Measurements from ENCODE around the gene BANF1.

BANF1 gene, protein sequence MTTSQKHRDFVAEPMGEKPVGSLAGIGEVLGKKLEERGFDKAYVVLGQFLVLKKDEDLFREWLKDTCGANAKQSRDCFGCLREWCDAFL

GRCh38 chr11:66001942-66002647 is at the start of gene BANF1, which contains the start of gene EIF1AD:
Gene BANF1 (plus strand): TSS chr11:66002503. CDS start chr11:66003251, 748 bp downstream.
Gene EIF1AD (minus strand): TSS chr11:66002157. CDS start chr11:66000389, 1,768 bp downstream.
- FAIRE-seq, result no peak

DNA sequence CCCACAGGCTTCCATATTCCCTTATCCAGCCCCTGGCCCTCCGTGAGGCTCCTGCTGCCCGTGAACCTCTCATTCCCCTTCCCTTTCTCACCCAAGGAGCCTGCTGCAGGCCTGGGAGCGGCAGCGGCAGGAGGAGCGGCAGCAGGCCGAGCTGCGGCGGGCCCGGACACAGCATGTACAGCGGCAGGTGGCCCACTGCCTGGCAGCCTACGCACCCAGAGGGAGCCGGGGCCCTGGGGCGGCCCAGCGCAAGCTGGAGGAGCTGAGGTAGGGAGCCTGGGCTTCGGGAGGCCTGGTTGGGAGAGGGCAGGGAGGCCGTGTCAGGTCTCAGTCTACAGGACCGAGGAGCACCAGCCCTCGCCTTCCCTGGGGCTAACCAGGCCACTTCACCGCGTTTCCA is 48.8 kb upstream of the BANF1 start:
- FAIRE-seq, result no peak

DNA sequence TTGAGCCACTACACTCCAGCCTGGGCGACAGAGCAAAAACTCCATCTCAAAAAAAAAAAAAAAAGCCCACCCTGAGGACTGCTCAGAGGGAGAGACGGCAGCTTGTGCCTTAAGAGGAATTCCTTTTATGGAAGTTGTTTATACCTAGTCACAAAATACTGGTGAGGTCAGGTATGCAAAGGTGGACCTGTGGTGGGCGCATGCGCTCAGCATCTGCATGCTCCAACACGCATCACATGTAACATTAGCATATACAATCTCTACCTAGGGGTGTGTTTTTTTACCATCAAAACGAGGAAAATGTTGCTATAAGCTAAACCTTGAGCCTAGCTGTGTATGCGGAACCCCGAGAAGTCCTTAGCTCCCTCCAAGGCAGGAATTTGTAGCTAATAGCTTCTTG is 47.5 kb upstream of the BANF1 start:
- no peak for FAIRE-seq

DNA sequence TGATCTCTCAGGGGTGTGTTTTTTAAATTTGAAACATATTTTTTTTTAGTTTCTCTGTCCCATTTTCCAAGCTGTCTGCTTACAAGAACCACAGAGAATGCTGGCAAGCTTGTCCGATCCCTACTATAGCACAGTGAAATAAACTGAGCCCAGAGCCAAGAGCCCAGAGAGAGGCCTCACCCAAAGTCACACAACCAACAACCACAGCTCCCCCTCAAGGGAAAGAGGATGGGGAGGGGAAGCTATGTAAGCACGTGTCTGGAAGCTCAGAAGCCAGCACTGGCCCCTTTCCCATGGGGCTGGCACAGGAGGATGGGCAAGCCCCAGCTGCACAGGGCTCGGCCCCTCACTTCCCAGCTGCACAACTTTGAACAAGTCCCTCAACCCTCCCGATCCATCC is 44.0 kb upstream of the BANF1 start:
- FAIRE-seq, result no peak

- no peak for FAIRE-seq
Measured at GRCh38 chr11:65958774-65959420, 43.4 kb upstream of the BANF1 start.

GRCh38 chr11:65960824-65961266 is 41.5 kb upstream of the BANF1 start:
- FAIRE-seq, result no peak

DNA sequence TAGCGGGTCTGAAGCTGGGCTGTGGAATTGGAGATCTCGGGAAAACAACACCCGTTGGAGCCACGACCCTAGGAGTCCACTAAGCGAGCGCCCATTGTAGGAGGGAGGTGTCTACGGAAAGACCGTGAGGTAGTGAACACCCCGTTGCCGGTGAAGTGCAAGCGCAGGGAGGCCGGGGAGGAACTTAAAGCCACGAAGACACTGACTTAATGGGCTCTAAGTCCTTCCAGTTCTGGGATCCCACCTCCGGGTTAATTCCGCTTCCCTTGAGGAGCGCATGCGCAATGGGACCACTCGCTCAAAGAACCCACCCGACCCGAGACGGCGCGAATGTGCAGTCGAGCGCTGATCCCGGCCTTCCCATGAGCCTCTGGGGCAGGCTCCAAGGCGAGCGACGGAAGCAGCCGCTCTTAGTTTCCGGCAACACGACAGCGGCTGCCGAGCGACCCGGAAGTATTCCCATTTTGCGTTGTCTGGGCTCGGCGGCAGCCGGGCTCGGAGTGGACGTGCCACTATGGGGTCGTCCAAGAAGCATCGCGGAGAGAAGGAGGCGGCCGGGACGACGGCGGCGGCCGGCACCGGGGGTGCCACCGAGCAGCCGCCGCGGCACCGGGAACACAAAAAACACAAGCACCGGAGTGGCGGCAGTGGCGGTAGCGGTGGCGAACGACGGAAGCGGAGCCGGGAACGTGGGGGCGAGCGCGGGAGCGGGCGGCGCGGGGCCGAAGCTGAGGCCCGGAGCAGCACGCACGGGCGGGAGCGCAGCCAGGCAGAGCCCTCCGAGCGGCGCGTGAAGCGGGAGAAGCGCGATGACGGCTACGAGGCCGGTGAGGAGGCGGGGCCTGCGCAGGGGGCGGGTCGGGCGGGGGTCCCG is 40.8 kb upstream of the BANF1 start, which contains the start of gene SART1:
TSS of gene SART1 (plus strand) at position 468 of the 874 bp plus-strand sequence. CDS start at position 515, 47 bp downstream.
- peak; percentile 90 for FAIRE-seq

GRCh38 chr11:65962141-65962564 is 40.1 kb upstream of the BANF1 start:
- no peak for FAIRE-seq

- no peak for FAIRE-seq
Measured at GRCh38 chr11:65964906-65965305, 37.4 kb upstream of the BANF1 start.

DNA sequence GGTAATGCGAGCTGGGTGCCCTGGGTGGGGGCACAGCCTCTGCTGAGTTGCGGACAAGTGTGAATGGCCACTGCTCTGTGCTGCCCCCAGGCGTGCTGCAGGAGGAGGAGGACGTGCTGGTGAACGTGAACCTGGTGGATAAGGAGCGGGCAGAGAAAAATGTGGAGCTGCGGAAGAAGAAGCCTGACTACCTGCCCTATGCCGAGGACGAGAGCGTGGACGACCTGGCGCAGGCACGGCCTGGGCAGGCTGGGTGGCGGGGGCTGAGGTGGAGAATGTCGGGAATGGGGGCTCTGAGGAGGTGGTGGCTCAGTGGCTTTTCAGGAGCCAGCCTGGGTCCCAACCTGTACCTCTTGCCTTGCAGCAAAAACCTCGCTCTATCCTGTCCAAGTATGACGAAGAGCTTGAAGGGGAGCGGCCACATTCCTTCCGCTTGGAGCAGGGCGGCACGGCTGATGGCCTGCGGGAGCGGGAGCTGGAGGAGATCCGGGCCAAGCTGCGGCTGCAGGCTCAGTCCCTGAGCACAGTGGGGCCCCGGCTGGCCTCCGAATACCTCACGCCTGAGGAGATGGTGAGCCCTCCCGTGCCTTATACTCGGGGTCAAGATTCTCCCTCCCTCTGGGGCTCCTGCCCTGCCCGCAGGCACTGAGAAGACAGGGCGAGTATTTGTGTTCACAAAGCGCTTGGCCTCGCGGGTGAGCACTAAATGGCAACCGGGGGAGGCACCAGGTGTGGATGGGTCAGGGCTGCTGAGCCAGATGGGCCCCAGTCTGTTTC is 36.1 kb upstream of the BANF1 start:
- FAIRE-seq, result no peak

GRCh38 chr11:65967329-65967934 is 34.9 kb upstream of the BANF1 start:
- no peak for FAIRE-seq

DNA sequence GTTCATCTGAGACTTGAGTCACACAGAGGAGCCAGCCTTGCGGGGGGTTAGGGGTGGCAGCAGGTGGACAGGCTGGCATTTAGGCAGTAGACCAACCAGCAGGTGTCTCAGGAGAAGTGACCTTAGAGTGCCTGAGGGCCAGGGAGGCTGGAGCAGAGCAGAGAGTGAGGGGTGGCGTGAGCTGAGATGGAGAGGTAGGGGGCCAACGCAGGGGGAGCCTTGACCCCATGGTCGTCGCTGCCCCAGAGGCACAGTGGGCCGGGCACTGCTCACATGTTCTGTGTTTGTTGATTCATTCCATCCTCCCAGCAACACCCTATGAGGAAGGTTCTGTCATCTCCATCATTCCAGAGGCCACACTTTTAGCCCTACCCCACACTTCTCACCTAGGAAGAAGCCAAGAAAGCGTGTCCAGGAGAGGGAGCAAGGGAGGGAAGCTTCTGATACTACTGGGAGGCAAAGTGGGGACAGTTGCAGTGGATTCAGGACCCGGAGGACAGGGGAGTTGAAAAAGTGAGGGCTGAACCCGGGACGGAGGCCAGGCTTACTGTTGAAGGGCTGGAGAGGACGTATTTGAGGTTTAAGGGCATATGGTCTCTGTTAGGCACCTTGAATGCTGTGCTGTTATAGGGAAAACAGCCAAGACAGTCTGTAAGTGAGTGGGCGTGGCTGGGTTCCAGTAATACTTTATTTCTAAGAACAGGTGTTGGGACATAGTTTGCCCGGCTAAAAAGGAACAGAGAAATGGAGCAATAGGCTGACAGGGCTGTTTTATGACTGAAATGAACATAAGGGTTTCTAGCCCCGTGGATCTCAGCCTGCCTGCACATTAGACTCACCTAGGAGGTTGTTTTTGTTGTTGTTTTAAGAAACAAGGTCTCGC is 33.5 kb upstream of the BANF1 start:
- FAIRE-seq, result no peak

GRCh38 chr11:65972116-65972515 is 30.2 kb upstream of the BANF1 start:
- FAIRE-seq, result no peak

DNA sequence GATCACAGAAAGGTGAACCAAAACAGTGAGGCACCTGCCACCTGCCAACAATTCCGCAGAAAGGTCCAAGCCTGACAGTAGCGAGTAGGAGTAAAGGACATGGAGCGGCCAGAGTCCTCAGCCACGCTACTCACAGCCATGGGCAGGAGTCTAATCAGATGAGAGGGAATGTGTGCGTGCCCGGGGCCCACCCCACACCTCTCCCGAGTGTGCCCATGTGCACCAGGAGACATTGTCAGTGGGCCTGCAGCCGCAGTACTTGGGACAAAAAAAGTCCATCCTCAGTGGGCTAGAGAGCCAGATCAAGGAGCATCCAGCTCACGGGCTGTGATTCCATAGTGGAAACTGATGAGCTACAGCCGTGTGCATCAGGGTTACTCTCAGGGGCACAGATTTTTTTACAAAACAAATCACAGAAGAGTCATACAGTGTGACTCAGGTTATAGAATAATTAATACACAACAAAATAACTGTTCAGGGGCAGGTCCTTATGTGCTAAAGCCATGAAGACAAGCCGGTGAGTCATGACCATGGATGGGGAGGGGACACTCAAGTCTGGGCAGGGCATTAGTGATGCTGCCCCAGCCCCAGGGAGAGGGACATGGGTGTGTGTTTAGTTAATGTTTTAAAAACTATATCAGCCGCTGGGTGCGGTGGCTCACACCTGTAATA is 28.7 kb upstream of the BANF1 start:
- no peak for FAIRE-seq

GRCh38 chr11:65975771-65976170 is 26.5 kb upstream of the BANF1 start:
- FAIRE-seq, result no peak

DNA sequence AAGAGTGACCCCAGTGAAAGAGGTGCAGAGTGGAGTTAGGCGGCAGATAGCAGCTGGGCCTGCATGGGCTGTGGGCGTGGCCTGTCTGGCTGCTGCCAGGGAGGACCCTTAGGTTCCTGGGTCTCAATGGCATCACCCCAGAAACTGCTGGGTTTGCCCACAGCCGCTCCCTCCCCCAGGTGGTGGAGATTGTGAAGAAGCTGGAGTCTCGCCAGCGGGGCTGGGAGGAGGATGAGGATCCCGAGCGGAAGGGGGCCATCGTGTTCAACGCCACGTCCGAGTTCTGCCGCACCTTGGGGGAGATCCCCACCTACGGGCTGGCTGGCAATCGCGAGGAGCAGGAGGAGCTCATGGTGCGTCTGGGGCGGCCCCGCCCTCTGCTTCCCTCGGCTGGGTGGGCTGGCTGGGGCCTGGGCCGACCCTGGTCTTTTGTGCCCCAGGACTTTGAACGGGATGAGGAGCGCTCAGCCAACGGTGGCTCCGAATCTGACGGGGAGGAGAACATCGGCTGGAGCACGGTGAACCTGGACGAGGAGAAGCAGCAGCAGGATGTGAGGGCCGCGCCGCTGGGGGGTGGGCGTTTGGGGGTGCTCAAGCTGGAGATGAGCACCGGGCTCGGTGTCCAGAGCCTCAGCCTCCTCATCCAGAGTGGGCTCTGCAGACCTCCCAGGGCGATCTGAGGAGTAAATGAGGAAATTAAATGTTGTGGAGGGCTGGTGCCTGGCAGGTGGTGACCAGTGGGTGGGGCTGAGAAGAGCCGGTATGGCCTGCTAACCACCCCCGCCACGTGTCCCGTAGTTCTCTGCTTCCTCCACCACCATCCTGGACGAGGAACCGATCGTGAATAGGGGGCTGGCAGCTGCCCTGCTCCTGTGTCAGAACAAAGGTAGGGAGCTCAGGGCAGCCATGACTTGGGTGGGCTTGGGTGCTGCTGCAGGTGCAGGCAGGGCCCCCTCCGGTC is 25.8 kb upstream of the BANF1 start:
- FAIRE-seq, result no peak

DNA sequence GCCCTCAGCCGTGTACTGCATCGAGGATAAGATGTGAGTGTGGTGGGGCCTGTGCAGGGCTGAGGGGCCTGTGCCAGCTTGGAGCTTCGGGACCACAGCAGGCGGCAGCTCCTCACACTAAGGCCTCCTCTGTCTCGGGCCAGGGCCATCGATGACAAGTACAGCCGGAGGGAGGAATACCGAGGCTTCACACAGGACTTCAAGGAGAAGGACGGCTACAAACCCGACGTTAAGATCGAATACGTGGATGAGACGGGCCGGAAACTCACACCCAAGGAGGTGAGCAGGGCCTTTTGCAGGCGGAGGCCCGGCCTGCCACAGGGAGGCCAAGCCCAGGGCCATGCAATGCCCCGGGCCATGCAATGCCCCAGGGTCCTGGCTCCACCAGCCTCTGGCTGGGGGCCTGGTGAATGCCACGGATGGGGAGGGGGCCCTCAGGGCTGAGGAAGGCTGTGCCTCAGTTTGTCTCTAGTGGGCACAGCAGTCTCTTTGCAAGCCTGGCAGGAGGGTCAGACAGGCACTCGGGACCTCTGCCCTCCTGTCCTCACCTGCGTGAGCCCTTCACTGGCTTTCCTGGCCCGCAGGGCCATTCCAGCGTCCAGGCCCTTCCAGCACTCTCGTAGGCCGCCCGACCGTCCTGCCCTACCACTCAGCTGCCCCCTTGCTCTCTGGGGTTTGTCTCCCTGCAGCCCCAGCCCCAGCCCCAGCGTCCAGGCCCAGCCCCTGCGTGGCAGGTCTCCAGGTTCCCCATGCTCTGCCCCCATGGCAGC is 24.5 kb upstream of the BANF1 start:
- FAIRE-seq, result no peak

All from endometrium (tissue), 2 donors.